HCT116 (cell line): Measurements from ENCODE around the gene TUBA4A. TPM values are rescaled to one million over a fixed set of nuclear protein-coding genes. Genes with fewer than 3 reads are reported as not detected.

ENCODE experiments used
- ATAC-seq: fragments of 200-7000 bp; cut with Tn5 transposase; 2 replicates; pipeline ENCODE4 v1.9.1; 2020; ENCODE audit warnings: mild to moderate bottlenecking, moderate library complexity
- BruUV-seq: library from RNA; stranded (reverse); fragments of 400-500 nt; replicated peaks from 2 replicates; lab custom pipeline; 2021; lab: Mats Ljungman, UMichigan
- CTCF ChIA-PET: fragments of 300-600 bp; sonication (Branson Sonifier 250); formaldehyde crosslinking; loops from one replicate; lab custom pipeline; 2021; ENCODE audit warnings: antibody characterized with exemption; lab: Charles Lee
- POLR2A ChIA-PET: fragments of 300-600, 350-600 bp; sonication (Branson Sonifier 250); formaldehyde crosslinking; loops from one replicate; lab custom pipeline; 2021; ENCODE audit warnings: antibody characterized with exemption; lab: Charles Lee
- RAD21 ChIA-PET, 2 experiments: fragments of 300-600 bp; sonication (Branson Sonifier 250); formaldehyde crosslinking; loops; one replicate each; lab custom pipeline; 2023; ENCODE audit warnings: low total read pairs in 2 of 2; ENCODE audit not compliant: uncharacterized antibody in 2 of 2, unreplicated experiment in 2 of 2, low non-redundant PET in 1 of 2; lab: Charles Lee
- DNase-seq: peaks from one replicate; pipeline ENCODE4 v3.0.0-alpha.2; 2010; ENCODE audit warnings: low read depth, low spot score
- H2AFZ ChIP-seq: fragments of 200-600 bp; shearing (Covaris generic), sonication (generic); 2 replicates; pipeline ENCODE4 v1.6.1; 2017; ENCODE audit warnings: low read depth, mixed run types, mixed read lengths, antibody characterized with exemption, low read length; ENCODE audit not compliant: poor library complexity, severe bottlenecking
- H3K27ac ChIP-seq: 2 replicates; pipeline ENCODE4 v1.5.1; 2012; ENCODE audit warnings: low read depth, low read length
- H3K27me3 ChIP-seq: fragments of 200-600 bp; sonication (generic); 2 replicates; pipeline ENCODE4 v1.6.1; 2016; ENCODE audit warnings: mixed run types, low read length, mixed read lengths; ENCODE audit not compliant: insufficient read depth
- H3K36me3 ChIP-seq, 2 experiments: fragments of 200-500 bp in 1 of 2; fragments of 200-600 bp in 1 of 2; sonication (Bioruptor generic) in 1 of 2; sonication (generic) in 1 of 2; 2 replicates each; pipeline versions ENCODE4 v1.5.1 to v1.6.1; 2014 to 2016; ENCODE audit warnings: low read length in 2 of 2, inconsistent platforms in 1 of 2, mixed read lengths in 1 of 2, mixed run types in 1 of 2; ENCODE audit not compliant: insufficient read depth in 2 of 2, control insufficient read depth in 1 of 2
- H3K4me1 ChIP-seq, 2 experiments: fragments of 200-600 bp in 1 of 2; sonication (generic) in 1 of 2; 2 replicates each; pipeline versions ENCODE4 v1.5.1 to v1.6.1; 2012 to 2017; ENCODE audit warnings: low read length in 2 of 2, inconsistent platforms in 1 of 2, mild to moderate bottlenecking in 1 of 2, mixed read lengths in 1 of 2, mixed run types in 1 of 2, moderate library complexity in 1 of 2; ENCODE audit not compliant: insufficient read depth in 2 of 2, control insufficient read depth in 1 of 2
- H3K4me2 ChIP-seq: fragments of 200-600 bp; sonication (generic); 2 replicates; pipeline ENCODE4 v1.6.1; 2017; ENCODE audit warnings: mixed run types, low read length, mixed read lengths
- H3K4me3 ChIP-seq, 2 experiments: fragments of 200-600 bp in 1 of 2; sonication (generic) in 1 of 2; replicated peaks in 1 of 2; 2 replicates each; pipeline ENCODE4 v1.5.1; 2011 to 2016; ENCODE audit warnings: low read length in 2 of 2, control low read depth in 1 of 2, low read depth in 1 of 2, mild to moderate bottlenecking in 1 of 2, mixed read lengths in 1 of 2, mixed run types in 1 of 2
- H3K79me2 ChIP-seq: fragments of 200-600 bp; sonication (generic); 2 replicates; pipeline ENCODE4 v1.6.1; 2017; ENCODE audit warnings: mild to moderate bottlenecking, mixed run types, low read length, moderate library complexity, mixed read lengths; ENCODE audit not compliant: insufficient read depth
- H3K9ac ChIP-seq: fragments of 200-600 bp; sonication (generic); 2 replicates; pipeline ENCODE4 v1.6.1; 2016; ENCODE audit warnings: low read length, mixed read lengths
- H3K9me2 ChIP-seq: fragments of 200-600 bp; sonication (generic), shearing (Covaris generic); 2 replicates; pipeline ENCODE4 v1.6.1; 2017; ENCODE audit warnings: mixed run types, mild to moderate bottlenecking, moderate library complexity; ENCODE audit not compliant: insufficient read depth
- H3K9me3 ChIP-seq, 2 experiments: fragments of 200-500 bp in 1 of 2; fragments of 200-600 bp in 1 of 2; sonication (Bioruptor generic) in 1 of 2; sonication (generic) in 1 of 2; 2 replicates each; pipeline ENCODE4 v1.6.1; 2014 to 2017; ENCODE audit warnings: low read length in 2 of 2, mixed read lengths in 2 of 2, inconsistent platforms in 1 of 2, low read depth in 1 of 2, mild to moderate bottlenecking in 1 of 2, mixed run types in 1 of 2, moderate library complexity in 1 of 2; ENCODE audit not compliant: control insufficient read depth in 1 of 2, insufficient read depth in 1 of 2
- H4K20me1 ChIP-seq: fragments of 200-600 bp; sonication (generic), shearing (Covaris generic); 2 replicates; pipeline ENCODE4 v1.6.1; 2017; ENCODE audit warnings: mixed run types, mild to moderate bottlenecking, moderate library complexity; ENCODE audit not compliant: insufficient read depth
- CBX3 ChIP-seq: IDR thresholded peaks from 2 replicates; pipeline ENCODE4 v1.6.1; 2012; ENCODE audit warnings: low read depth
- EZH2phosphoT487 ChIP-seq: fragments of 200-600 bp; IDR thresholded peaks from 2 replicates; pipeline ENCODE4 v1.6.1; 2018; ENCODE audit warnings: antibody characterized with exemption, borderline replicate concordance
- SP1 ChIP-seq: IDR thresholded peaks from 2 replicates; pipeline ENCODE4 v1.6.1; 2012; ENCODE audit warnings: low read depth
- SRF ChIP-seq: IDR thresholded peaks from 2 replicates; pipeline ENCODE4 v1.6.1; 2012; ENCODE audit warnings: low read depth
- intact Hi-C: fragments of 100-400 bp; cut with micrococcal nuclease; formaldehyde crosslinking; loops from 2 replicates; pipeline ENCODE4 v1.10.0; 2022
- total RNA-seq: library from RNA; stranded (reverse); gene quantifications from one replicate; pipeline ENCODE4 v1.2.1, GENCODE V29; 2021; ENCODE audit not compliant: unreplicated experiment
- TF ChIP-seq, protein P1 (sequence below): IDR thresholded peaks from 2 replicates; pipeline ENCODE4 v1.6.1; 2012
- TF ChIP-seq, protein P2 (sequence below): IDR thresholded peaks from 2 replicates; pipeline ENCODE4 v1.6.1; 2012; ENCODE audit warnings: low read depth

TUBA4A gene
- total RNA-seq, 1 experiment from 2014 or later = 32.7 TPM

- ATAC-seq (no peak), DNase-seq (no peak)
- no TSS peak for BruUV-seq
- no peaks in the 10 kb centered on the region for H3K79me2 ChIP-seq
- H3K4me3 ChIP-seq = no peak overlapping the region
- POLR2A ChIA-PET = interaction anchor here (1.4 kb wide), 1 partner anchor 9 kb away, joined by 3 read pairs; no protein-coding TSS in a partner anchor
- no peak overlapping the region for H2AFZ ChIP-seq
- intact Hi-C loops = no loop called here
- CTCF ChIA-PET = interaction anchor here (2.2 kb wide), 1 partner anchor 12 kb away, joined by 8 read pairs; no protein-coding TSS in a partner anchor
- no peaks in the 10 kb centered on the region for H3K36me3 ChIP-seq
- H3K9me2 ChIP-seq = no peaks in the 10 kb centered on the region
- H3K9ac ChIP-seq = no peak overlapping the region
- no peak overlapping the region for H3K4me2 ChIP-seq
- no peaks in the 10 kb centered on the region for H3K27me3 ChIP-seq
- no peak overlapping the region; the same call in 1 of the 2 replicates for H3K27ac ChIP-seq
- H4K20me1 ChIP-seq = no peaks in the 10 kb centered on the region
- H3K4me1 ChIP-seq = peaks cover 22 to 33% of the 10 kb centered on the region in 2 experiments
- H3K9me3 ChIP-seq = no peaks in the 10 kb centered on the region
- RAD21 ChIA-PET = no interaction called here
- TF ChIP-seq SP1 (no peak), EZH2phosphoT487 (no peak), CBX3 (no peak), SRF (no peak)
- TF ChIP-seq, protein P1, sequence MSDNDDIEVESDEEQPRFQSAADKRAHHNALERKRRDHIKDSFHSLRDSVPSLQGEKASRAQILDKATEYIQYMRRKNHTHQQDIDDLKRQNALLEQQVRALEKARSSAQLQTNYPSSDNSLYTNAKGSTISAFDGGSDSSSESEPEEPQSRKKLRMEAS = no peak
- TF ChIP-seq, protein P2, sequence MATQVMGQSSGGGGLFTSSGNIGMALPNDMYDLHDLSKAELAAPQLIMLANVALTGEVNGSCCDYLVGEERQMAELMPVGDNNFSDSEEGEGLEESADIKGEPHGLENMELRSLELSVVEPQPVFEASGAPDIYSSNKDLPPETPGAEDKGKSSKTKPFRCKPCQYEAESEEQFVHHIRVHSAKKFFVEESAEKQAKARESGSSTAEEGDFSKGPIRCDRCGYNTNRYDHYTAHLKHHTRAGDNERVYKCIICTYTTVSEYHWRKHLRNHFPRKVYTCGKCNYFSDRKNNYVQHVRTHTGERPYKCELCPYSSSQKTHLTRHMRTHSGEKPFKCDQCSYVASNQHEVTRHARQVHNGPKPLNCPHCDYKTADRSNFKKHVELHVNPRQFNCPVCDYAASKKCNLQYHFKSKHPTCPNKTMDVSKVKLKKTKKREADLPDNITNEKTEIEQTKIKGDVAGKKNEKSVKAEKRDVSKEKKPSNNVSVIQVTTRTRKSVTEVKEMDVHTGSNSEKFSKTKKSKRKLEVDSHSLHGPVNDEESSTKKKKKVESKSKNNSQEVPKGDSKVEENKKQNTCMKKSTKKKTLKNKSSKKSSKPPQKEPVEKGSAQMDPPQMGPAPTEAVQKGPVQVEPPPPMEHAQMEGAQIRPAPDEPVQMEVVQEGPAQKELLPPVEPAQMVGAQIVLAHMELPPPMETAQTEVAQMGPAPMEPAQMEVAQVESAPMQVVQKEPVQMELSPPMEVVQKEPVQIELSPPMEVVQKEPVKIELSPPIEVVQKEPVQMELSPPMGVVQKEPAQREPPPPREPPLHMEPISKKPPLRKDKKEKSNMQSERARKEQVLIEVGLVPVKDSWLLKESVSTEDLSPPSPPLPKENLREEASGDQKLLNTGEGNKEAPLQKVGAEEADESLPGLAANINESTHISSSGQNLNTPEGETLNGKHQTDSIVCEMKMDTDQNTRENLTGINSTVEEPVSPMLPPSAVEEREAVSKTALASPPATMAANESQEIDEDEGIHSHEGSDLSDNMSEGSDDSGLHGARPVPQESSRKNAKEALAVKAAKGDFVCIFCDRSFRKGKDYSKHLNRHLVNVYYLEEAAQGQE = no peak
Measured at GRCh38 chr2:219282943-219283581, 29.3 kb upstream of the TUBA4A start.
